Fibroblast of lung (primary cell): ENCODE results near the gene KRT85. TPM values are rescaled to one million over a fixed set of nuclear protein-coding genes. Genes with fewer than 3 reads are reported as not detected.

Experiments
- DNase-seq, 2 donors: peaks; one replicate each; pipeline versions ENCODE4 v3.0.0 to v3.0.0-alpha.2; 2010; ENCODE audit warnings: low read depth in 2 of 2
- H2AFZ ChIP-seq: 2 replicates; pipeline ENCODE4 v1.5.1; 2012; ENCODE audit warnings: low read length, control low read depth, inconsistent platforms
- H3K27ac ChIP-seq: 2 replicates; pipeline ENCODE4 v1.5.1; 2011; ENCODE audit warnings: low read length, control low read depth; ENCODE audit not compliant: insufficient read depth
- H3K27me3 ChIP-seq: 2 replicates; pipeline ENCODE4 v1.5.1; 2011; ENCODE audit warnings: mild to moderate bottlenecking, low read length; ENCODE audit not compliant: control insufficient read depth, insufficient read depth
- H3K36me3 ChIP-seq: 2 replicates; pipeline ENCODE4 v1.5.1; 2011; ENCODE audit warnings: low read length; ENCODE audit not compliant: control insufficient read depth, insufficient read depth
- H3K4me1 ChIP-seq: 2 replicates; pipeline ENCODE4 v1.5.1; 2011; ENCODE audit warnings: low read length; ENCODE audit not compliant: control insufficient read depth, insufficient read depth; ENCODE audit errors: extremely low read depth
- H3K4me2 ChIP-seq: 2 replicates; pipeline ENCODE4 v1.5.1; 2011; ENCODE audit warnings: low read length, control low read depth; ENCODE audit not compliant: insufficient read depth; ENCODE audit errors: extremely low read depth
- H3K4me3 ChIP-seq, 4 experiments: fragments of 200-600 bp in 1 of 4; sonication (generic) in 1 of 4; replicated peaks in 1 of 4; 2 replicates each; pipeline ENCODE4 v1.5.1; 2011 to 2016; ENCODE audit warnings: low read length in 4 of 4, low read depth in 3 of 4, mild to moderate bottlenecking in 3 of 4, control low read depth in 2 of 4, inconsistent platforms in 1 of 4, mixed read lengths in 1 of 4; ENCODE audit not compliant: insufficient read depth in 1 of 4; ENCODE audit errors: control extremely low read depth in 1 of 4
- H3K79me2 ChIP-seq: 2 replicates; pipeline ENCODE4 v1.5.1; 2012; ENCODE audit warnings: mild to moderate bottlenecking, low read length, inconsistent platforms; ENCODE audit not compliant: control insufficient read depth, insufficient read depth
- H3K9ac ChIP-seq: 2 replicates; pipeline ENCODE4 v1.5.1; 2011; ENCODE audit warnings: mild to moderate bottlenecking, low read length, control low read depth; ENCODE audit not compliant: insufficient read depth
- H3K9me3 ChIP-seq: 2 replicates; pipeline ENCODE4 v1.5.1; 2012; ENCODE audit warnings: low read depth, low read length; ENCODE audit not compliant: control insufficient read depth, insufficient read depth
- H4K20me1 ChIP-seq: 2 replicates; pipeline ENCODE4 v1.5.1; 2011; ENCODE audit warnings: low read length; ENCODE audit not compliant: control insufficient read depth, insufficient read depth; ENCODE audit errors: extremely low read depth
- EZH2 ChIP-seq: IDR thresholded peaks from 2 replicates; pipeline ENCODE4 v1.5.1; 2012; ENCODE audit warnings: low read length, control low read depth, mild to moderate bottlenecking; ENCODE audit errors: missing control alignments
- polyA plus RNA-seq, 2 donors: library from polyadenylated mRNA; depleted of rRNA in 1 of 2; stranded (reverse) in 1 of 2; unstranded in 1 of 2; fragments of >200 nt; gene quantifications; 2 replicates each; pipeline ENCODE4 v1.2.1, GENCODE V29; 2011 to 2012; ENCODE audit warnings: missing spikeins in 1 of 2
- total RNA-seq: library from RNA; depleted of rRNA; stranded (reverse); fragments of >200 nt; gene quantifications from 2 replicates; pipeline ENCODE4 v1.2.1, GENCODE V29; 2014
- TF ChIP-seq, protein P1 (sequence below), 2 donors: IDR thresholded peaks in 1 of 2; conservative IDR thresholded peaks in 1 of 2; 1 replicate in 1 of 2; 2 replicates in 1 of 2; pipeline ENCODE4 v1.5.1; 2011 to 2012; ENCODE audit warnings: low read length in 2 of 2, control low read depth in 1 of 2, inconsistent platforms in 1 of 2, low read depth in 1 of 2, mild to moderate bottlenecking in 1 of 2

The KRT85 gene
- total and polyA plus RNA-seq, 2 donors (not counting 1 experiment from before 2014, with no cell fraction given) = not detected

- no peaks in the 10 kb centered on the region for H4K20me1 ChIP-seq
- no peaks in the 10 kb centered on the region for H3K9me3 ChIP-seq
- H3K4me2 ChIP-seq = no peak overlapping the region
- H3K36me3 ChIP-seq = no peaks in the 10 kb centered on the region
- H3K9ac ChIP-seq = no peak overlapping the region
- no peak overlapping the region for H2AFZ ChIP-seq
- no peaks in the 10 kb centered on the region for H3K4me1 ChIP-seq
- DNase-seq = no peak
- no peaks in the 10 kb centered on the region for H3K79me2 ChIP-seq
- no peak overlapping the region for H3K4me3 ChIP-seq
- TF ChIP-seq, protein P1, sequence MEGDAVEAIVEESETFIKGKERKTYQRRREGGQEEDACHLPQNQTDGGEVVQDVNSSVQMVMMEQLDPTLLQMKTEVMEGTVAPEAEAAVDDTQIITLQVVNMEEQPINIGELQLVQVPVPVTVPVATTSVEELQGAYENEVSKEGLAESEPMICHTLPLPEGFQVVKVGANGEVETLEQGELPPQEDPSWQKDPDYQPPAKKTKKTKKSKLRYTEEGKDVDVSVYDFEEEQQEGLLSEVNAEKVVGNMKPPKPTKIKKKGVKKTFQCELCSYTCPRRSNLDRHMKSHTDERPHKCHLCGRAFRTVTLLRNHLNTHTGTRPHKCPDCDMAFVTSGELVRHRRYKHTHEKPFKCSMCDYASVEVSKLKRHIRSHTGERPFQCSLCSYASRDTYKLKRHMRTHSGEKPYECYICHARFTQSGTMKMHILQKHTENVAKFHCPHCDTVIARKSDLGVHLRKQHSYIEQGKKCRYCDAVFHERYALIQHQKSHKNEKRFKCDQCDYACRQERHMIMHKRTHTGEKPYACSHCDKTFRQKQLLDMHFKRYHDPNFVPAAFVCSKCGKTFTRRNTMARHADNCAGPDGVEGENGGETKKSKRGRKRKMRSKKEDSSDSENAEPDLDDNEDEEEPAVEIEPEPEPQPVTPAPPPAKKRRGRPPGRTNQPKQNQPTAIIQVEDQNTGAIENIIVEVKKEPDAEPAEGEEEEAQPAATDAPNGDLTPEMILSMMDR (conservative IDR thresholded peaks at IDR 0.05 in 1 of 2, IDR thresholded peaks at IDR 0.05 in 1 of 2; ENCODE audit: low read depth in 1 of 2, low read length in 2 of 2) = no peak
- no peak for TF ChIP-seq EZH2
- H3K27me3 ChIP-seq = no peaks in the 10 kb centered on the region
- no peak overlapping the region for H3K27ac ChIP-seq
Measured at GRCh38 chr12:52398176-52398575, 30.9 kb upstream of the KRT85 start.

- TF ChIP-seq, protein P1 (conservative IDR thresholded peaks at IDR 0.05 in 1 of 2, IDR thresholded peaks at IDR 0.05 in 1 of 2; ENCODE audit: low read depth in 1 of 2, low read length in 2 of 2) = no peak
- no peak for TF ChIP-seq EZH2
- no peaks in the 10 kb centered on the region for H3K4me1 ChIP-seq
- no peaks in the 10 kb centered on the region for H3K79me2 ChIP-seq
- no peaks in the 10 kb centered on the region for H3K36me3 ChIP-seq
- no peaks in the 10 kb centered on the region for H3K9me3 ChIP-seq
- H3K9ac ChIP-seq = no peak overlapping the region
- no peak overlapping the region for H2AFZ ChIP-seq
- H4K20me1 ChIP-seq = no peaks in the 10 kb centered on the region
- no peak overlapping the region for H3K27ac ChIP-seq
- no peaks in the 10 kb centered on the region for H3K27me3 ChIP-seq
- DNase-seq = no peak
- no peak overlapping the region for H3K4me3 ChIP-seq
- H3K4me2 ChIP-seq = no peak overlapping the region
Measured at GRCh38 chr12:52396656-52397055, 29.4 kb upstream of the KRT85 start.

GRCh38 chr12:52395761-52396434, 28.6 kb upstream of the KRT85 start:
- no peak overlapping the region for H3K4me2 ChIP-seq
- H3K27me3 ChIP-seq = no peaks in the 10 kb centered on the region
- H4K20me1 ChIP-seq = no peaks in the 10 kb centered on the region
- TF ChIP-seq, protein P1 (conservative IDR thresholded peaks at IDR 0.05 in 1 of 2, IDR thresholded peaks at IDR 0.05 in 1 of 2; ENCODE audit: low read depth in 1 of 2, low read length in 2 of 2) = no peak
- no peak for TF ChIP-seq EZH2
- no peaks in the 10 kb centered on the region for H3K36me3 ChIP-seq
- no peak for DNase-seq
- H3K4me1 ChIP-seq = no peaks in the 10 kb centered on the region
- H3K4me3 ChIP-seq = no peak overlapping the region
- no peaks in the 10 kb centered on the region for H3K79me2 ChIP-seq
- H3K9ac ChIP-seq = no peak overlapping the region
- H2AFZ ChIP-seq = no peak overlapping the region
- no peak overlapping the region for H3K27ac ChIP-seq
- H3K9me3 ChIP-seq = no peaks in the 10 kb centered on the region
